Ishikawa (cell line): Measurements from ENCODE around the gene ACACA.

ENCODE experiments used
- CEBPB ChIP-seq: IDR thresholded peaks from 2 replicates; pipeline ENCODE4 v1.6.1; 2012
- CREB1 ChIP-seq: IDR thresholded peaks from 2 replicates; pipeline ENCODE4 v1.6.1; 2012; ENCODE audit warnings: low read depth
- EGR1 ChIP-seq: IDR thresholded peaks from 2 replicates; pipeline ENCODE4 v1.6.1; 2012
- EP300 ChIP-seq: IDR thresholded peaks from 2 replicates; pipeline ENCODE4 v1.6.1; 2012; ENCODE audit warnings: borderline replicate concordance
- FOXM1 ChIP-seq: IDR thresholded peaks from 2 replicates; pipeline ENCODE4 v1.6.1; 2012; ENCODE audit warnings: low read depth, borderline replicate concordance
- MAX ChIP-seq: IDR thresholded peaks from 2 replicates; pipeline ENCODE4 v1.6.1; 2012
- NFIC ChIP-seq: IDR thresholded peaks from 2 replicates; pipeline ENCODE4 v1.6.1; 2012
- RAD21 ChIP-seq: IDR thresholded peaks from 2 replicates; pipeline ENCODE4 v1.6.1; 2012; ENCODE audit warnings: low read depth
- TAF1 ChIP-seq: IDR thresholded peaks from 2 replicates; pipeline ENCODE4 v1.6.1; 2012; ENCODE audit warnings: low read depth, mild to moderate bottlenecking
- TCF12 ChIP-seq: IDR thresholded peaks from 2 replicates; pipeline ENCODE4 v1.6.1; 2012; ENCODE audit warnings: low read depth
- TEAD4 ChIP-seq: IDR thresholded peaks from 2 replicates; pipeline ENCODE4 v1.6.1; 2012
- YY1 ChIP-seq: IDR thresholded peaks from 2 replicates; pipeline ENCODE4 v1.6.1; 2012; ENCODE audit warnings: low read depth
- ZBTB7A ChIP-seq: IDR thresholded peaks from 2 replicates; pipeline ENCODE4 v1.6.1; 2012; ENCODE audit warnings: low read depth
- TF ChIP-seq, protein P1 (sequence below): IDR thresholded peaks from 2 replicates; pipeline ENCODE4 v1.6.1; 2012; ENCODE audit warnings: low read depth, mild to moderate bottlenecking
- TF ChIP-seq, protein P2 (sequence below): IDR thresholded peaks from 2 replicates; pipeline ENCODE4 v1.6.1; 2012

The ACACA gene

DNA sequence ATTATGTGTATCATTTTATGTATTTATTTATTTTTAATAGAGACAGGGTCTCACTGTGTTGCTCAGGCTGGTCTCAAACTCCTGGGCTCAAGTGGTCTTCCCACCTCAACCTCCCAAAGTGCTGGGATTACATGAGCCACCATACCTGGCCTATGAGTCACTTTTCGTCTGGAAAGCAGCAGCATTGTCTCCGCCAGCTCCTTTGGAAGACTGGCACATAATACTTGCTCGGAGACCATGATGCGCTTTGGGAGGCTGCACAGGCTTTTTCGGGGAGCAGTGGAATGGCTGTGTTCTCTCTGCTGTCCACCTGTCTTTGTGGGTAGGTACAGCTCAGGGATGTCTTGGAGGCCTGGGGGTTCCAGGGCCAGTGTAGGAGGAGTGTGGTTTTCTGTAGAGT, 355.7 kb downstream of the ACACA start:
- TF ChIP-seq, protein P1, sequence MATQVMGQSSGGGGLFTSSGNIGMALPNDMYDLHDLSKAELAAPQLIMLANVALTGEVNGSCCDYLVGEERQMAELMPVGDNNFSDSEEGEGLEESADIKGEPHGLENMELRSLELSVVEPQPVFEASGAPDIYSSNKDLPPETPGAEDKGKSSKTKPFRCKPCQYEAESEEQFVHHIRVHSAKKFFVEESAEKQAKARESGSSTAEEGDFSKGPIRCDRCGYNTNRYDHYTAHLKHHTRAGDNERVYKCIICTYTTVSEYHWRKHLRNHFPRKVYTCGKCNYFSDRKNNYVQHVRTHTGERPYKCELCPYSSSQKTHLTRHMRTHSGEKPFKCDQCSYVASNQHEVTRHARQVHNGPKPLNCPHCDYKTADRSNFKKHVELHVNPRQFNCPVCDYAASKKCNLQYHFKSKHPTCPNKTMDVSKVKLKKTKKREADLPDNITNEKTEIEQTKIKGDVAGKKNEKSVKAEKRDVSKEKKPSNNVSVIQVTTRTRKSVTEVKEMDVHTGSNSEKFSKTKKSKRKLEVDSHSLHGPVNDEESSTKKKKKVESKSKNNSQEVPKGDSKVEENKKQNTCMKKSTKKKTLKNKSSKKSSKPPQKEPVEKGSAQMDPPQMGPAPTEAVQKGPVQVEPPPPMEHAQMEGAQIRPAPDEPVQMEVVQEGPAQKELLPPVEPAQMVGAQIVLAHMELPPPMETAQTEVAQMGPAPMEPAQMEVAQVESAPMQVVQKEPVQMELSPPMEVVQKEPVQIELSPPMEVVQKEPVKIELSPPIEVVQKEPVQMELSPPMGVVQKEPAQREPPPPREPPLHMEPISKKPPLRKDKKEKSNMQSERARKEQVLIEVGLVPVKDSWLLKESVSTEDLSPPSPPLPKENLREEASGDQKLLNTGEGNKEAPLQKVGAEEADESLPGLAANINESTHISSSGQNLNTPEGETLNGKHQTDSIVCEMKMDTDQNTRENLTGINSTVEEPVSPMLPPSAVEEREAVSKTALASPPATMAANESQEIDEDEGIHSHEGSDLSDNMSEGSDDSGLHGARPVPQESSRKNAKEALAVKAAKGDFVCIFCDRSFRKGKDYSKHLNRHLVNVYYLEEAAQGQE = no peak
- TF ChIP-seq CREB1 (no peak), ZBTB7A (no peak), TEAD4 (no peak), EGR1 (no peak), EP300 (no peak), CEBPB (no peak), TCF12 (no peak)

GRCh38 chr17:37048811-37049210, 357.8 kb downstream of the ACACA start:
- no peak for TF ChIP-seq ZBTB7A
- TF ChIP-seq TCF12 = no peak
- TF ChIP-seq, protein P2, sequence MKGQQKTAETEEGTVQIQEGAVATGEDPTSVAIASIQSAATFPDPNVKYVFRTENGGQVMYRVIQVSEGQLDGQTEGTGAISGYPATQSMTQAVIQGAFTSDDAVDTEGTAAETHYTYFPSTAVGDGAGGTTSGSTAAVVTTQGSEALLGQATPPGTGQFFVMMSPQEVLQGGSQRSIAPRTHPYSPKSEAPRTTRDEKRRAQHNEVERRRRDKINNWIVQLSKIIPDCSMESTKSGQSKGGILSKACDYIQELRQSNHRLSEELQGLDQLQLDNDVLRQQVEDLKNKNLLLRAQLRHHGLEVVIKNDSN = no peak

- TF ChIP-seq, protein P2 = no peak
- peak; percentile 89 for TF ChIP-seq RAD21
Observed at GRCh38 chr17:37047631-37048104, 359.0 kb downstream of the ACACA start.

- no peak for TF ChIP-seq CREB1
- TF ChIP-seq TEAD4 = no peak
- TF ChIP-seq TCF12 = no peak
- TF ChIP-seq, protein P2 = no peak
- TF ChIP-seq, protein P1 = no peak
- TF ChIP-seq EP300 = no peak
- no peak for TF ChIP-seq FOXM1
- no peak for TF ChIP-seq CEBPB
- no peak for TF ChIP-seq ZBTB7A
- TF ChIP-seq EGR1 = no peak
- no peak for TF ChIP-seq RAD21
- TF ChIP-seq TAF1 = no peak
- no peak for TF ChIP-seq MAX
- no peak for TF ChIP-seq YY1
- no peak for TF ChIP-seq NFIC
Observed at GRCh38 chr17:37045351-37045922, 361.2 kb downstream of the ACACA start.

- TF ChIP-seq EP300 = no peak
Observed at GRCh38 chr17:37043201-37043600, 363.4 kb downstream of the ACACA start.

DNA sequence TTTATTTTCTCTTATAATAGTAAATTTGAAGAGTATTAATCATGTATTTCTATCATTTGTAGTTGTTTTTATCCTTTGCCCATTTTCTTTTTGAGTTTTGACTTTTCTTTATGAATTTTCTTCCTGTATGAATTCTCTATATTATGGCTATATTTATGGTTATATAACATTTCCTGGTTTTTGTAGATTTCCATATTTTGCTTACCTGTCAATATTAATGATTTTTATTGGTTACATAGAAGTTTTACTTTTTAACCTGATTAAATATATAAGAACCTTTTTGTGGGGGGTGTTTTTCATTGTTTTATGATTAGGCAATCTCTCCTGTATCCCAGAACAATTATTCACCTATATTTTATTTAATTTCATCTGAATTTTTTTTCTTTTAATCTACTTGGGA, 364.7 kb downstream of the ACACA start:
- TF ChIP-seq RAD21 (no peak), EP300 (no peak), CREB1 (no peak), MAX (no peak), YY1 (no peak), NFIC (no peak), TEAD4 (no peak)
- TF ChIP-seq, protein P1 = no peak
